Neural cell (in vitro differentiated cells): ENCODE measurements around the gene FXYD2. TPM values are rescaled to one million over a fixed set of nuclear protein-coding genes. Genes with fewer than 3 reads are reported as not detected.

ENCODE experiments used
- H2AFZ ChIP-seq: fragments of 200-600, 300-800 bp; sonication (generic), shearing (Covaris generic); 2 replicates; pipeline ENCODE4 v1.6.0; 2014; ENCODE audit warnings: low read depth, mild to moderate bottlenecking, antibody characterized with exemption, low read length, moderate library complexity
- H3F3A ChIP-seq: fragments of 200-600 bp; shearing (Covaris generic); 2 replicates; pipeline ENCODE4 v1.6.1; 2016; ENCODE audit warnings: mild to moderate bottlenecking, moderate library complexity, mixed read lengths, antibody characterized with exemption, low read length; ENCODE audit not compliant: insufficient read depth, poor library complexity, severe bottlenecking
- H3K27ac ChIP-seq: fragments of 200-600, 300-800 bp; sonication (generic), shearing (Covaris generic); 2 replicates; pipeline ENCODE4 v1.5.1; 2014; ENCODE audit warnings: mild to moderate bottlenecking, low read length, moderate library complexity
- H3K27me3 ChIP-seq: fragments of 300-800, 200-600 bp; sonication (generic), shearing (Covaris generic); 2 replicates; pipeline ENCODE4 v1.6.0; 2014; ENCODE audit warnings: mild to moderate bottlenecking, low read depth, low read length, moderate library complexity; ENCODE audit not compliant: insufficient read depth
- H3K36me3 ChIP-seq: fragments of 300-800, 200-600 bp; sonication (generic), shearing (Covaris generic); 2 replicates; pipeline ENCODE4 v1.5.1; 2014; ENCODE audit warnings: mild to moderate bottlenecking, antibody characterized with exemption, low read length, moderate library complexity; ENCODE audit not compliant: insufficient read depth
- H3K4me2 ChIP-seq: fragments of 300-800, 200-600 bp; sonication (generic), shearing (Covaris generic); 2 replicates; pipeline ENCODE4 v1.6.0; 2014; ENCODE audit warnings: mild to moderate bottlenecking, low read length
- H3K4me3 ChIP-seq: fragments of 300-800, 200-600 bp; sonication (generic), shearing (Covaris generic); 2 replicates; pipeline ENCODE4 v1.5.1; 2014; ENCODE audit warnings: mild to moderate bottlenecking, low read length, moderate library complexity
- H3K79me2 ChIP-seq: fragments of 200-600 bp; shearing (Covaris generic); replicated peaks from 2 replicates; pipeline ENCODE4 v1.6.0; 2014; ENCODE audit warnings: mild to moderate bottlenecking, low read length, moderate library complexity; ENCODE audit not compliant: insufficient read depth
- H3K9ac ChIP-seq: fragments of 300-800, 200-600 bp; sonication (generic), shearing (Covaris generic); 2 replicates; pipeline ENCODE4 v1.6.1; 2016; ENCODE audit warnings: mild to moderate bottlenecking, low read length, mixed read lengths
- H3K9me2 ChIP-seq: fragments of 200-600 bp; shearing (Covaris generic); 2 replicates; pipeline ENCODE4 v1.6.1; 2016; ENCODE audit warnings: mild to moderate bottlenecking, low read length, mixed read lengths; ENCODE audit not compliant: insufficient read depth
- H3K9me3 ChIP-seq: fragments of 200-600, 300-800 bp; sonication (generic), shearing (Covaris generic); 2 replicates; pipeline ENCODE4 v1.6.1; 2016; ENCODE audit warnings: mild to moderate bottlenecking, mixed run types, low read length, moderate library complexity, mixed read lengths
- H4K20me1 ChIP-seq: fragments of 200-600 bp; shearing (Covaris generic); 2 replicates; pipeline ENCODE4 v1.6.1; 2016; ENCODE audit warnings: mild to moderate bottlenecking, mixed run types; ENCODE audit not compliant: insufficient read depth
- CTCF ChIP-seq: fragments of 450-650 bp; IDR thresholded peaks from 2 replicates; pipeline ENCODE4 v1.5.1; 2014; ENCODE audit warnings: antibody characterized with exemption, mild to moderate bottlenecking, moderate library complexity; ENCODE audit not compliant: poor library complexity, severe bottlenecking
- EP300 ChIP-seq: fragments of 450-650 bp; conservative IDR thresholded peaks from 2 replicates; pipeline ENCODE4 v1.6.1; 2014; ENCODE audit warnings: antibody characterized with exemption, mild to moderate bottlenecking, moderate library complexity; ENCODE audit not compliant: poor library complexity, severe bottlenecking
- EZH2 ChIP-seq: fragments of 200-600, 300-800 bp; shearing (Covaris generic), sonication (generic); IDR thresholded peaks from 2 replicates; pipeline ENCODE4 v1.6.1; 2014; ENCODE audit warnings: antibody characterized with exemption, low read length, borderline replicate concordance, mild to moderate bottlenecking; ENCODE audit not compliant: insufficient read depth, poor library complexity, severe bottlenecking
- MXI1 ChIP-seq: fragments of 450-650 bp; conservative IDR thresholded peaks from 2 replicates; pipeline ENCODE4 v1.6.1; 2014; ENCODE audit warnings: antibody characterized with exemption, mild to moderate bottlenecking; ENCODE audit not compliant: poor library complexity, severe bottlenecking
- POLR2AphosphoS5 ChIP-seq: IDR thresholded peaks from 2 replicates; pipeline ENCODE4 v1.6.1; 2012
- RAD21 ChIP-seq: fragments of 450-650 bp; conservative IDR thresholded peaks from 2 replicates; pipeline ENCODE4 v1.6.1; 2014; ENCODE audit warnings: antibody characterized with exemption, mild to moderate bottlenecking, moderate library complexity
- REST ChIP-seq: IDR thresholded peaks from 2 replicates; pipeline ENCODE4 v1.6.1; 2012; ENCODE audit warnings: borderline replicate concordance
- SMC3 ChIP-seq: fragments of 450-650 bp; conservative IDR thresholded peaks from 2 replicates; pipeline ENCODE4 v1.6.1; 2014; ENCODE audit warnings: antibody characterized with exemption, mild to moderate bottlenecking, moderate library complexity; ENCODE audit not compliant: poor library complexity
- TAF1 ChIP-seq: IDR thresholded peaks from 2 replicates; pipeline ENCODE4 v1.6.1; 2012; ENCODE audit warnings: low read depth
- polyA plus RNA-seq: library from polyadenylated mRNA; depleted of rRNA; stranded (reverse); fragments of >200 nt; gene quantifications from 2 replicates; pipeline ENCODE4 v1.2.3, GENCODE V29; 2014

The FXYD2 gene
- polyA plus RNA-seq, 1 donor from 2014 or later = 4.8 TPM

- Histone ChIP-seq H3K36me3 (peaks cover 3% of the 10 kb centered on the region), H3K27me3 (no peaks in the 10 kb centered on the region), H3K4me3 (no peak overlapping the region), H3K79me2 (no peaks in the 10 kb centered on the region), H3K9me3 (no peaks in the 10 kb centered on the region), H3K4me2 (no peak overlapping the region), H3K9ac (no peak overlapping the region), H4K20me1 (no peaks in the 10 kb centered on the region), H3K27ac (no peak overlapping the region), H3F3A (no peaks in the 10 kb centered on the region), H3K9me2 (no peaks in the 10 kb centered on the region), H2AFZ (no peak overlapping the region)
- TF ChIP-seq CTCF (no peak), REST (no peak)
Measured at GRCh38 chr11:117829369-117829725, 4.8 kb upstream of the FXYD2 start.

GRCh38 chr11:117828611-117829368 lies 4.2 kb upstream of the FXYD2 start:
- H2AFZ ChIP-seq = no peak overlapping the region
- no peaks in the 10 kb centered on the region for H3K9me3 ChIP-seq
- no peak overlapping the region for H3K9ac ChIP-seq
- H3K4me3 ChIP-seq = no peak overlapping the region
- H3F3A ChIP-seq = no peaks in the 10 kb centered on the region
- no peaks in the 10 kb centered on the region for H3K9me2 ChIP-seq
- H4K20me1 ChIP-seq = no peaks in the 10 kb centered on the region
- no peaks in the 10 kb centered on the region for H3K27me3 ChIP-seq
- H3K27ac ChIP-seq = no peak overlapping the region
- H3K79me2 ChIP-seq = no peaks in the 10 kb centered on the region
- H3K4me2 ChIP-seq = no peak overlapping the region
- H3K36me3 ChIP-seq = no peaks in the 10 kb centered on the region
- no peak for TF ChIP-seq TAF1
- TF ChIP-seq MXI1 = no peak
- no peak for TF ChIP-seq SMC3
- TF ChIP-seq POLR2AphosphoS5 = no peak
- TF ChIP-seq CTCF = no peak
- TF ChIP-seq REST = no peak
- no peak for TF ChIP-seq EZH2
- no peak for TF ChIP-seq EP300
- TF ChIP-seq RAD21 = no peak
